ENCODE results near the gene KRT16.
"Not testable (repeated sequence)": the region's sequence is repeated elsewhere in the genome, so short reads cannot be mapped to it uniquely, and the experiment has no call there.

KRT16 gene

DNA sequence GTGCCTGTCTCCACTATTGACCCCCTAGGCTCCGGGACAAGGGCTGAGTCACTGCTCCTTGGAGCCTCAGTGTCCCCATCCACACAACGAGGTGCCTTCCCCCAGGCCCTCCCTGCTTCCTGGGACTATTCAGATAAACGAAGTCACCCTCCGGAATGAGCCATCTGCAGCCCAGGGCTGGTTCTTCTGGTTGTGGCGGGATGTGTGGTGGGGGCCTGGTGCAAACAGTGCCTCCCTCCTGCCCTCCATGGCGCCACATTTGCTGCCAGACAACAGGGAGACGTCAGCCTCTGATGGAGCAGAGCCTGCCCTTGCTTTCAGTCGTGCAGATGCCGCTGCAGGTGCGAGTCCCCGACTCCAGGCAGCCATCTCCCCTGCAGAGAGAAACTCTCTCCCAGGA is 5.1 kb upstream of the KRT16 start:
- in situ Hi-C loops (cut with MboI; ENCODE audit: low sequenced_read_pairs): no loop called here

GRCh38 chr17:41617136-41617535 is 4.6 kb upstream of the KRT16 start:
- in situ Hi-C loops (cut with MboI; ENCODE audit: low sequenced_read_pairs): no loop called here

GRCh38 chr17:41616486-41616885 is 3.9 kb upstream of the KRT16 start:
- in situ Hi-C loops (cut with MboI; ENCODE audit: low sequenced_read_pairs): not testable (repeated sequence)

- in situ Hi-C loops (cut with MboI; ENCODE audit: low sequenced_read_pairs): no loop called here
These were observed 2.9 kb upstream of the KRT16 start for GRCh38 chr17:41615454-41615853.

- in situ Hi-C loops (cut with MboI; ENCODE audit: low sequenced_read_pairs): not testable (repeated sequence)
These were observed 2.2 kb upstream of the KRT16 start for GRCh38 chr17:41614767-41615166.

- in situ Hi-C loops (cut with MboI; ENCODE audit: low sequenced_read_pairs): no loop called here
These were observed 1.5 kb upstream of the KRT16 start for GRCh38 chr17:41614098-41614497.

GRCh38 chr17:41613277-41614082 is 913 bp upstream of the KRT16 start:
- in situ Hi-C loops (cut with MboI; ENCODE audit: low sequenced_read_pairs): no loop called here

DNA sequence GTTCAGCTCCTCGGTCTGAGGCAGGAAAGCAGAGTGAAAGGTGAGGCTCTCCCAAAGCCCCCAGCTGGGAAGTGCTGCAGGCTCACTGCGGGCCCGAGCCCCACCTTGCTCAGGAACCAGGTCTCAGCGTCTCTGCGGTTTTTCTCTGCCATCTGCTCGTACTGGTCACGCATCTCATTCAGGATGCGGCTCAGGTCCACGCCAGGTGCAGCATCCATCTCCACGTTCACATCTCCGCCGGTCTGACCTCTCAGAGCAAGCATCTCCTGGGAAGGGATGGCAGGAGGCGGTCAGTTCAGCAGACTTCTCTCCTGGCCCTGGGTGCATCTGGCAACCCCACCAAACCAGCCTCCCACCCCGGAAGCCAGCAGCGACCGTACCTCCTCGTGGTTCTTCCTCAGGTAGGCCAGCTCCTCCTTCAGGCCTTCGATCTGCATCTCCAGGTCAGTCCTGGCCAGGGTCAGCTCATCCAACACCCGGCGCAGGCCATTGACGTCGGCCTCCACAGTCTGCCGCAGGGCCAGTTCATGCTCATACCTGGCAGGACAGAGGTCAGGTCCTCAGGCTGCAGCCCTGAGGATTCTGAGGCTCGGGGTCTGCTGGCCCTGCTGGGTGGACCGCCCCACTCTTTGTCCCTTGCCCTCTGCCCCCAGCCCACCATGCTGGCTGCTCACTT is 1.5 kb downstream of the KRT16 start:
- in situ Hi-C loops (cut with MboI; ENCODE audit: low sequenced_read_pairs): no loop called here

GRCh38 chr17:41610061-41610517 is 2.5 kb downstream of the KRT16 start:
- in situ Hi-C loops (cut with MboI; ENCODE audit: low sequenced_read_pairs): not testable (repeated sequence)

DNA sequence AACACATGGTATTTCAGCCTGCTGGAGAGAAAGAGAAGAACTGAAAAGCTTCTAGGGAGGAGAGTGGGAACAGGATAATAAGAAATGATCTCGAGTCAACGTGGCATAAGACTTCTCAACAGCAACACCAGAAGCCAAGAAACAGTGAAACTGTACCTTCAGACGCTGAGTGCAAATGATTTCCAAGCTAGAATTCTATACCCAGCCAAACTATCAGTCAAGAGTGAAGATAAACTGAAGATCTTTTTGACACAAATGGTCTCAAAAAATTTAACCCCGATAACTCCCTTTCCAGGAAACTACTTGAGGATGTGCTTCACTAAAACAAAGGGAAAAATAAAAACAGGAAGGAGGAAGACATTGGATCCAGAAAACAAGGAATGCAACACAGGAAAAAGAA is 5.6 kb downstream of the KRT16 start:
- in situ Hi-C loops (cut with MboI; ENCODE audit: low sequenced_read_pairs): not testable (repeated sequence)

DNA sequence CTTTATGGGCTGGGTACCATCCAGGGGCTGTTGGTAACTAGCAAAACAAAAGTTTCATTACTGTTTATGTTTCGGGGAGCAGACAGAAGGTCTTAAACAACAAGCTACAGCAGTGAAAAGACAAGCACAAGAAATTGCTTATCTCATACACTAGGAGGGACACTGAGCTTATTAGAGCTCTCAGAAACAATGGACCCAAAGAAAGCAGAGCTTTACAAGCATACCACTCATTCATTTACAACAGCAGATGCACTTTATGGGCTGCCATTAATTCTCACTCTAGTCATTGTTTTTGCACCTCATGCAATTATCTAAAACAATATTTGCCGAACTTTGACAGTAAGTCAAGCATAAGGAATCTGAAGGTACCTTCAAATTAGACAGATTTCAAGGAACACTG is 10.0 kb downstream of the KRT16 start:
- in situ Hi-C loops (cut with MboI; ENCODE audit: low sequenced_read_pairs): no loop called here

DNA sequence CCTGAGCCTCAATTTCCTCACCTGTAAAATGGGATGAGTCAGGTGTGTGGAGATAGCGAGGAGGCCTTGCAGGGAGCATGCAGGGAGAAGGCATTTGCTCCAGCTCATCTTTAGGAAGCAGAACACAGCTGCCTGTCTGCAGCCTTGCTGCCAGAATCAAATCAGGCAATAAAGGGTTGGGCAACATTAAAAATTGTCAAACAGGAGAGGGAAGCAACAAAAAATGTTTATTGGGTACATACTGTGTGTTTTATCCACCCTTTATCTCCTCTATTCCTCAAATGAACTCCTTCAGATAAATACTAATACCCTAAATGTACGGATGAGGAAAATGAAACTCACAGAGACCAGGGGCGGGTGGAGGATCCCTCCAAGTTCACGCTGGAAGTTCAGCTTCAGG is 12.2 kb downstream of the KRT16 start:
- in situ Hi-C loops (cut with MboI; ENCODE audit: low sequenced_read_pairs): no loop called here

DNA sequence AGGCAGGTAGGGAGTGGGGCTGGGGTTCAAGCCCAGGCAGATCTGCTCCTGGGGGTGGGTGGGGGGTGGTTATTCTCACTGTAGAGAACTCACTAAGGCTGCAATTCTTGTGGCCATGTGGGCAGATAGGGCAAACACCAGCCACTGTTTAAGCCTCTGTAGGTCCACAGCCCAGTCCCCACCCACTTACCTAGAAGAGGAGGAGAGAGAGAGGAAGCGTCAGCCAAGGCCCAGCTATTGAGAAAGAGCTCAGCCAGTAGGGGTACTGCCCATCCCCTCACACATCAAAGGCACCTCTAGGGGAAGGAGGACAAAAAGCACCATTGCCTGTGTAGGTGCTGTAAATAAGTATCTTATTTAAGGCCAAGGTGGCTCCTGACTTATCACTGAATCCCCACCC is 12.9 kb downstream of the KRT16 start:
- in situ Hi-C loops (cut with MboI; ENCODE audit: low sequenced_read_pairs): no loop called here

DNA sequence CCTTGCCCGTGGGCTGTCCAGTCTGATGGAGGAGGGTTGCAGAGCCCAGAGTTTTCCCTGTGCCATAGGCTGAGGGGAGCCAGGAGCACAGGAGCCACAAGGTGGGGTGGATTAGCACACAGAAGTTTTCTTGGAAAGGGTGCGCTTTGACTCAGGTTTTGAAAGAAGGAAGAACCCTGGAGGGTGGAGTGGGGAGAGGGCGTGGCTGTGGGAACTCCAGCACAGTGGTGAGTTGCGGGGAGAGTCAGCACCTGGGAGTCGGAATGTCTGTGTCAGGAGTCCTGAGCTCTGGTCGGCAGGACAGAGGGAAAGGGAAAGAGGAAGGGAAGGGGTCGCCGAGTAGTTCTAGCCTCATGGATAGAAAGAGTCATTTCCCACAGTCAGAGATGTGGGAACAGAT is 17.0 kb downstream of the KRT16 start:
- in situ Hi-C loops (cut with MboI; ENCODE audit: low sequenced_read_pairs): no loop called here

- in situ Hi-C loops (cut with MboI; ENCODE audit: low sequenced_read_pairs): no loop called here
These were observed 18.1 kb downstream of the KRT16 start for GRCh38 chr17:41594363-41594915.

- in situ Hi-C loops (cut with MboI; ENCODE audit: low sequenced_read_pairs): no loop called here
These were observed 19.1 kb downstream of the KRT16 start for GRCh38 chr17:41593306-41593981.

DNA sequence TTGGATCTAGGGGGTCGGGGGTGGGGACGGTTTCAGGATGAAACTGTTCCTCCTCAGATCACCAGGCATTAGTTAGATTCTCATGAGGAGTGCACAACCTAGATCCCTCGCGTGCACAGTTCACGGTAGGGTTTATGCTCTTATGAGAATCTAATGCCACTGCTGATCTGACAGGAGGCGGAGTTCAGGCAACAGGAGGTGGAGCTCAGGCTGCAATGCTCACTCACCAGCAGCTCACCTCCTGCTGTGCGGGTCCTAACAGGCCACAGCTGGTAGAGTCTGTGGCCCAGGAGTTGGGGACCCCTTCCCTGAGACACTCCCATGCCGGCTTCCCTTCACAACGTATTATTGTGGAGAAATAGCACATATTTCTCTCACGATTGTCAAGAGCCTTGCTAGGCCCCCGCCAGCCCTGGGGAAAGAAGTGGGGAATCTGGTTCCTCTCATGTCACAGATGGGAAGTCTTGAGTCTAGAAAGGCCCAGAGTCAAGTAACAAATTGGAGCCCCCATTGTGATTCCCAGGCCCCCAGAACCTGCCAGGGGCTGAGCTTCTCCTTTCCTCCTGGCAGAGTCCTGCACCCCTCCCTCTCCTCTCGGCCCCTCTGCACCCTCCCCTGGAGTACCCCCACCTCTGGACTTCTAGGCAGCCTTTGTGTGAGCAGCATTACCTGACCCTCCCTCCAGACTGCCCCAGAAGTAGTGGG is 19.8 kb downstream of the KRT16 start:
- in situ Hi-C loops (cut with MboI; ENCODE audit: low sequenced_read_pairs): no loop called here

- in situ Hi-C loops (cut with MboI; ENCODE audit: low sequenced_read_pairs): no loop called here
These were observed 23.3 kb downstream of the KRT16 start for GRCh38 chr17:41589301-41589700.

- in situ Hi-C loops (cut with MboI; ENCODE audit: low sequenced_read_pairs): no loop called here
These were observed 24.3 kb downstream of the KRT16 start for GRCh38 chr17:41588126-41588810.

DNA sequence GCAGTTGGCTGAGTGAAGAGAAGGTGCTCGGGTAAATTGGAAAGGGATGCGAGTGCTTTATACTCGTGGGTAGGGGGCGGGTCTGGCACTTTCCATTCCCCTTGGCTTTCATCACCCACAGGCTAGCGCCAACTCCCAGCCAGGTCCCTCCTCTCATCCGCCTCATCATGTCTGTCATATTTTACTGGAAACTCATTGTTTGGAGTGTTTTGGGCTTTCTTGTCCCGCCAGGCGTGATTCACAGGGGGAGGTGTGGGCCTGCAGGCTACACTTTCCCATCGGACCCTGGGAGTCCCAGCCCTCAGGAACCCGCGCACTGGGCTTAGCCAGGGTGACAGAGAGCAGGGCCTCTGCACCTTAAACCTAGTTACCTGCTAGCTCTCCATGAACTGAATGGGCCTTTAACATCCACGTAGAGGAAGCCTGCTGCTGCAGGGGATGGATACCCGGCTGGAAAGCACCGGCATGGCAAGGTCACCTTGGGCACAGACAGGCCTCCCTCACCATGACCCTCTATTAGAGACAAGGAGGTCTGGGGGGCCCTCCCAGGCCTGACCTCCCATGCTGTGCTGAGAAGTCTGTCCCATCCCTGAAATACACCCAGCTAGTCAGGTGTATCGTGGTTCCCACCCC is 25.6 kb downstream of the KRT16 start, which contains the start of gene KRT14:
TSS of gene KRT14 (minus strand) at position 33 of the 633 bp plus-strand sequence. CDS start 61 bp downstream, outside the sequence.
- in situ Hi-C loops (cut with MboI; ENCODE audit: low sequenced_read_pairs): no loop called here
